T-helper 1 cell treated with Interleukin-12 subunit alpha and Interleukin-12 subunit beta and Interleukin-4 antibody, amounts not matched to agents 30 μg/mL and 1 μg/mL, for 36 hours (primary cell): ENCODE data around the gene AMDHD2.
A peak's percentile ranks its signal among the peaks of the same experiment; 100 is the strongest.

Experiments
- H3K27ac Mint-ChIP-seq: one replicate; pipeline ENCODE4 v1.8.0; 2021; ENCODE audit warnings: mild to moderate bottlenecking, mixed read lengths
- H3K27me3 Mint-ChIP-seq: one replicate; pipeline ENCODE4 v1.8.0; 2021; ENCODE audit warnings: low read depth, mixed read lengths
- H3K36me3 Mint-ChIP-seq: one replicate; pipeline ENCODE4 v1.8.0; 2021; ENCODE audit warnings: low read depth, mixed read lengths
- H3K4me1 Mint-ChIP-seq: one replicate; pipeline ENCODE4 v1.8.0; 2021; ENCODE audit warnings: low read depth, mixed read lengths
- H3K4me3 Mint-ChIP-seq: one replicate; pipeline ENCODE4 v1.8.0; 2021; ENCODE audit warnings: mild to moderate bottlenecking, moderate library complexity, mixed read lengths
- H3K9me3 Mint-ChIP-seq: one replicate; pipeline ENCODE4 v1.8.0; 2021; ENCODE audit warnings: mixed read lengths

Gene AMDHD2

GRCh38 chr16:2515180-2515851 is 4.9 kb upstream of the AMDHD2 start:
- Mint-ChIP-seq H3K27ac (peak overlapping the region; percentile 89), H3K36me3 (peaks cover 9% of the 10 kb centered on the region), H3K4me3 (peak overlapping the region; percentile 87), H3K27me3 (peaks cover 4% of the 10 kb centered on the region), H3K4me1 (peaks cover 49% of the 10 kb centered on the region), H3K9me3 (no peaks in the 10 kb centered on the region)

GRCh38 chr16:2516391-2517240 is 3.6 kb upstream of the AMDHD2 start:
- Mint-ChIP-seq H3K4me1 (peaks cover 55% of the 10 kb centered on the region), H3K4me3 (peak overlapping the region; percentile 87), H3K36me3 (peaks cover 9% of the 10 kb centered on the region), H3K9me3 (no peaks in the 10 kb centered on the region), H3K27ac (peak overlapping the region; percentile 68), H3K27me3 (peaks cover 4% of the 10 kb centered on the region)

GRCh38 chr16:2517954-2518605 is 2.1 kb upstream of the AMDHD2 start:
- Mint-ChIP-seq H3K27me3 (no peaks in the 10 kb centered on the region), H3K36me3 (peaks cover 9% of the 10 kb centered on the region), H3K27ac (peak overlapping the region; percentile 14), H3K9me3 (no peaks in the 10 kb centered on the region), H3K4me1 (peaks cover 45% of the 10 kb centered on the region), H3K4me3 (no peak overlapping the region)

- no peaks in the 10 kb centered on the region for H3K27me3 Mint-ChIP-seq
Observed at GRCh38 chr16:2518823-2519710, 1.1 kb upstream of the AMDHD2 start.

GRCh38 chr16:2519711-2520080 is 475 bp upstream of the AMDHD2 start:
- Mint-ChIP-seq H3K4me3 (peak overlapping the region; percentile 77), H3K9me3 (no peaks in the 10 kb centered on the region), H3K4me1 (peaks cover 45% of the 10 kb centered on the region), H3K27ac (peak overlapping the region; percentile 92), H3K27me3 (no peaks in the 10 kb centered on the region), H3K36me3 (peaks cover 21% of the 10 kb centered on the region)

More at GRCh38 chr16:2518823-2519710, 1.1 kb upstream of the AMDHD2 start:
- H3K4me3 Mint-ChIP-seq: peak overlapping the region; percentile 77
- no peaks in the 10 kb centered on the region for H3K9me3 Mint-ChIP-seq
- peaks cover 14% of the 10 kb centered on the region for H3K36me3 Mint-ChIP-seq
- peak overlapping the region; percentile 92 for H3K27ac Mint-ChIP-seq
- peaks cover 43% of the 10 kb centered on the region for H3K4me1 Mint-ChIP-seq

- Mint-ChIP-seq H3K27me3 (no peaks in the 10 kb centered on the region), H3K4me1 (peaks cover 34% of the 10 kb centered on the region), H3K36me3 (peaks cover 18% of the 10 kb centered on the region), H3K9me3 (no peaks in the 10 kb centered on the region), H3K27ac (peak overlapping the region; percentile 92), H3K4me3 (peak overlapping the region; percentile 85)
Observed at GRCh38 chr16:2520784-2521531, 787 bp downstream of the AMDHD2 start.

GRCh38 chr16:2523801-2524231 is 3.6 kb downstream of the AMDHD2 start:
- peaks cover 20% of the 10 kb centered on the region for H3K36me3 Mint-ChIP-seq
- H3K4me3 Mint-ChIP-seq: no peak overlapping the region
- no peak overlapping the region for H3K27ac Mint-ChIP-seq
- no peaks in the 10 kb centered on the region for H3K9me3 Mint-ChIP-seq
- peaks cover 19% of the 10 kb centered on the region for H3K4me1 Mint-ChIP-seq
- H3K27me3 Mint-ChIP-seq: no peaks in the 10 kb centered on the region

- no peak overlapping the region for H3K4me3 Mint-ChIP-seq
- no peaks in the 10 kb centered on the region for H3K27me3 Mint-ChIP-seq
- H3K27ac Mint-ChIP-seq: peak overlapping the region; percentile 59
- peaks cover 20% of the 10 kb centered on the region for H3K36me3 Mint-ChIP-seq
- no peaks in the 10 kb centered on the region for H3K9me3 Mint-ChIP-seq
- H3K4me1 Mint-ChIP-seq: peaks cover 16% of the 10 kb centered on the region
Observed at GRCh38 chr16:2524339-2524938, 4.3 kb downstream of the AMDHD2 start.

- H3K9me3 Mint-ChIP-seq: no peaks in the 10 kb centered on the region
- no peak overlapping the region for H3K27ac Mint-ChIP-seq
- no peak overlapping the region for H3K4me3 Mint-ChIP-seq
- peaks cover 21% of the 10 kb centered on the region for H3K36me3 Mint-ChIP-seq
- H3K4me1 Mint-ChIP-seq: peaks cover 9% of the 10 kb centered on the region
- H3K27me3 Mint-ChIP-seq: no peaks in the 10 kb centered on the region
Observed at GRCh38 chr16:2526135-2526534, 6.0 kb downstream of the AMDHD2 start.

GRCh38 chr16:2527071-2527783 is 7.1 kb downstream of the AMDHD2 start:
- Mint-ChIP-seq H3K36me3 (peaks cover 21% of the 10 kb centered on the region), H3K4me1 (peaks cover 11% of the 10 kb centered on the region), H3K27ac (no peak overlapping the region)

GRCh38 chr16:2527784-2528100 is 7.6 kb downstream of the AMDHD2 start:
- Mint-ChIP-seq H3K36me3 (peaks cover 21% of the 10 kb centered on the region), H3K9me3 (no peaks in the 10 kb centered on the region), H3K4me3 (no peak overlapping the region), H3K27ac (no peak overlapping the region), H3K27me3 (no peaks in the 10 kb centered on the region), H3K4me1 (peaks cover 15% of the 10 kb centered on the region)

More at GRCh38 chr16:2527071-2527783, 7.1 kb downstream of the AMDHD2 start:
- H3K27me3 Mint-ChIP-seq: no peaks in the 10 kb centered on the region
- no peak overlapping the region for H3K4me3 Mint-ChIP-seq
- H3K9me3 Mint-ChIP-seq: no peaks in the 10 kb centered on the region

- Mint-ChIP-seq H3K36me3 (peaks cover 20% of the 10 kb centered on the region), H3K9me3 (no peaks in the 10 kb centered on the region), H3K4me1 (peaks cover 17% of the 10 kb centered on the region), H3K4me3 (no peak overlapping the region), H3K27me3 (no peaks in the 10 kb centered on the region), H3K27ac (no peak overlapping the region)
Observed at GRCh38 chr16:2528161-2529060, 8.2 kb downstream of the AMDHD2 start.
